ENCODE results near the gene HMG20A.

GRCh38 chr15:77532067-77532710 is 111.5 kb downstream of the HMG20A start:
- TF ChIP-seq ZNF8 (CRISPR knock-in tag; IDR thresholded peaks at IDR 0.05): no peak
- TF ChIP-seq OSR1 (CRISPR knock-in tag; IDR thresholded peaks at IDR 0.05): no peak
- no peak for TF ChIP-seq ZNF565 (CRISPR knock-in tag; conservative IDR thresholded peaks at IDR 0.05; ENCODE audit: low read depth)
- TF ChIP-seq, protein P1, sequence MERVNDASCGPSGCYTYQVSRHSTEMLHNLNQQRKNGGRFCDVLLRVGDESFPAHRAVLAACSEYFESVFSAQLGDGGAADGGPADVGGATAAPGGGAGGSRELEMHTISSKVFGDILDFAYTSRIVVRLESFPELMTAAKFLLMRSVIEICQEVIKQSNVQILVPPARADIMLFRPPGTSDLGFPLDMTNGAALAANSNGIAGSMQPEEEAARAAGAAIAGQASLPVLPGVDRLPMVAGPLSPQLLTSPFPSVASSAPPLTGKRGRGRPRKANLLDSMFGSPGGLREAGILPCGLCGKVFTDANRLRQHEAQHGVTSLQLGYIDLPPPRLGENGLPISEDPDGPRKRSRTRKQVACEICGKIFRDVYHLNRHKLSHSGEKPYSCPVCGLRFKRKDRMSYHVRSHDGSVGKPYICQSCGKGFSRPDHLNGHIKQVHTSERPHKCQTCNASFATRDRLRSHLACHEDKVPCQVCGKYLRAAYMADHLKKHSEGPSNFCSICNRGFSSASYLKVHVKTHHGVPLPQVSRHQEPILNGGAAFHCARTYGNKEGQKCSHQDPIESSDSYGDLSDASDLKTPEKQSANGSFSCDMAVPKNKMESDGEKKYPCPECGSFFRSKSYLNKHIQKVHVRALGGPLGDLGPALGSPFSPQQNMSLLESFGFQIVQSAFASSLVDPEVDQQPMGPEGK (CRISPR knock-in tag; IDR thresholded peaks at IDR 0.05; ENCODE audit: borderline replicate concordance): no peak
- TF ChIP-seq ARNTL (CRISPR knock-in tag; IDR thresholded peaks at IDR 0.05; ENCODE audit: borderline replicate concordance, low read depth): no peak
- no peak for TF ChIP-seq CSDC2 (CRISPR knock-in tag; IDR thresholded peaks at IDR 0.05)
- TF ChIP-seq RARB (CRISPR knock-in tag; IDR thresholded peaks at IDR 0.05): no peak
- no peak for TF ChIP-seq TCF4 (CRISPR knock-in tag; IDR thresholded peaks at IDR 0.05; ENCODE audit: borderline replicate concordance)
- no peak for TF ChIP-seq PPARA (CRISPR knock-in tag; IDR thresholded peaks at IDR 0.05; ENCODE audit: borderline replicate concordance)
- no peak for TF ChIP-seq ZFP30 (CRISPR knock-in tag; IDR thresholded peaks at IDR 0.05)
- no peak for TF ChIP-seq CREB5 (CRISPR knock-in tag; IDR thresholded peaks at IDR 0.05; ENCODE audit: low read depth)
- TF ChIP-seq, protein P2, sequence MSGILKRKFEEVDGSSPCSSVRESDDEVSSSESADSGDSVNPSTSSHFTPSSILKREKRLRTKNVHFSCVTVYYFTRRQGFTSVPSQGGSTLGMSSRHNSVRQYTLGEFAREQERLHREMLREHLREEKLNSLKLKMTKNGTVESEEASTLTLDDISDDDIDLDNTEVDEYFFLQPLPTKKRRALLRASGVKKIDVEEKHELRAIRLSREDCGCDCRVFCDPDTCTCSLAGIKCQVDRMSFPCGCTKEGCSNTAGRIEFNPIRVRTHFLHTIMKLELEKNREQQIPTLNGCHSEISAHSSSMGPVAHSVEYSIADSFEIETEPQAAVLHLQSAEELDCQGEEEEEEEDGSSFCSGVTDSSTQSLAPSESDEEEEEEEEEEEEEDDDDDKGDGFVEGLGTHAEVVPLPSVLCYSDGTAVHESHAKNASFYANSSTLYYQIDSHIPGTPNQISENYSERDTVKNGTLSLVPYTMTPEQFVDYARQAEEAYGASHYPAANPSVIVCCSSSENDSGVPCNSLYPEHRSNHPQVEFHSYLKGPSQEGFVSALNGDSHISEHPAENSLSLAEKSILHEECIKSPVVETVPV (CRISPR knock-in tag; IDR thresholded peaks at IDR 0.05): no peak

Data from SK-N-SH treated with all-trans-retinoic acid at 6 μM for 48 hours (cell line).